G401.6 (cell line): Measurements from ENCODE around the gene FOXP1.

Experiments
- FAIRE-seq: peaks from 2 replicates; lab custom pipeline; 2012; peaks lifted over from hg19 to GRCh38; lab: Jason Lieb, UNC

The FOXP1 gene

DNA sequence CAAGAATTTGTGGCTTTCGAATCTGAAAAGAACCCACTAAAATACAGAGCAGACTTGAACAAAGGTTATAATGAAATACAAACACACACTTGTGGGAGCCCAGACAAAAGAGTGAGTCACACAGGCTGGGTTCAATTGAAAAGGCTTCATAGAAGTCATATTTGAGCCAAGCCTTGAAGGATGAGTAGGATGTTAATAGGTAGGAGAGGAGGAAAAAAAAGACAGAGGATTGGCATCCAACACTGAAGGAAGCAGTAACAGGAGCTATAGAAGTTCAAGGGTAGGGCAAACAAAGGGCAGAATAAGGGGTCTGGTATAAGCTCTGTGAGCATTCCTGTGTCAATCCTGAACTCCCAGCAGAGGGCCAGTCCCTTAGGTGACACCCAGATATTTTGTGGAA is 325.4 kb downstream of the FOXP1 start:
- no peak for FAIRE-seq

DNA sequence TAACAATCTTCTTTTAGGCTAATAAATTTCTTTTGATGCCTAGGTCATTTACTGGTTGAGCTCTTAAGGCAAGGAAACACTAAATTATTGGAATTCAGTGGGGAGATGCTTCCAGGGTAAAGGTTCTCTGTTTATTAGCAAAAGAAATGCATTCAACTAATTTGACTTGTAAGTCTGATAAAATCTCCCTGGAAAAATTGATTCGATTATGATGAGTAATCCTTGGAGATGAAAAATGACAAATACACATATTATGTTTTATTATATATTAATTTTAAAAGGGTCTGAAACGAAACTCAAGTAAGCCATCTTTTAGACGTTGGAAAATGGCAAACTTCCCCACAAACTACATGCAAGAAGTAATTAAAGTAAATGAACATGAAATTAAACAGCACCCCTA is 328.0 kb downstream of the FOXP1 start:
- FAIRE-seq, result no peak

DNA sequence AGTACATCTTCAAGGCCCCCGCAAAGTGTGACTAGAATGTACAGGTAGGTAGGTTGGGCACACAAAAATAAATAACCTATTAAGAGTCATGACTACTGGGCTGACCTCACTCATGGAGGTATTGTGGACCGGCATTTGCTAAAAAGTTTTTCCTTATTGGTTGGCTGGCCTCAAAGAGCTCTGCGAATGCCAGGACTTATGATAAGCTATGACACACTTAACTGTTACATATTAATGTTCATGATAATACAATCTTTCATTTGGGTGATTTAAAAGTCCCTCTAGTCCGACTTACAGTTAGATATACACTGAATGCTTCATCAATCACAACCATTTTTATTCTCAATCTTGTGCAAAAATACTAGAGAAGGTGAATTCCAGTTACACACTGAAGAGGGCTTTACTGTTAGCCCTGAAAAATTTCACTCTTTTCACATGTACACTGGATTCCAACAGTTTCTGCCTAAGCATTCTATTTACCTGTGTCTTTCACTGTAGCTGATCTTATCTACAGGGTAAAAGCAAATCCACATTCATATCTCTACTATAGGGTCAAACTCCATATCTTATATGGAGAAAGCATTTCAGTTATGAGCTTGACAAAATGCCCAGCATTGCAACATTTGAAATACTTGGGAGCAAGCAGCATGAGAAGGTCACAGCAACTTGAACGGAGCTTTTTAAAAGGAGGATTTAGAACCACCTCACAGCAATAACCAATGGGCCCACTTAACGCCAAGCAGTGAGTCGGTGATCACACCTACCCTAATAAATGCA is 329.1 kb downstream of the FOXP1 start:
- no peak for FAIRE-seq

DNA sequence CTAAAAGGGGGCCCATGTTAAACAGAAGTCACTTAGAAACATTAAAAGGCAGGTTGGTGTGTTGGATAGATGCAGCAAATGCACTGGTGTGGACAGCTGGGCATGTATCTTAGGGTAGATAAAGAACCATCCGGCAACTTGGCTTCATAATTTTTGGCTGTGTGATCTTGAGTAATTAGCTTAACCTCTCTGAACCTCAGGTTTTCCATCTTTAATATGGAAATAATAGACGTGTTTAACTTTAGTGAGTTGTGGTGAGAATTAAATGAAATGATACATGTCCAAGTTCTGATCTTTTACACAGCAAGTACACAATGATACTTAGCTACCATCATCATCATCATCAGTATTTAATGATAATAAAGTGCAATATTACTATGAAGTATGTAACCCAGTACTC is 330.4 kb downstream of the FOXP1 start:
- no peak for FAIRE-seq

DNA sequence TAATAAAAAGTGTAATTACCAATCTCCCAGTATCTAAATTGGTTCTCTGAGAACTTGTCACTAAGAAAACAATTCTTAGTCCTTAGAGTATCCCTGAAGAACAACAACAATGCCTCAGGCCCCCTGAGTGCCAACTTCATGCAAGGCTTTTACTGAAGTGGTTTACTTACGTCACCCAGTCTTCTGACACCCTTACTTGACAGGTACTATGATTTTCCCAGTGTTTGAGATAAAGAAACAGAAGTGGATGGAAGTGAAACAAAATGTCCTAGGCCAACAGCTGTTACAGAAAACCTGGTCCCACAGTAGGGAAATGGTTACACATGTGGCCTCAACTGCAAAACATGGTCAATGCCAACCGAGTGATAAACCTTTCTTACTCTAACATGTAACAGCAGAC is 331.1 kb downstream of the FOXP1 start:
- no peak for FAIRE-seq

DNA sequence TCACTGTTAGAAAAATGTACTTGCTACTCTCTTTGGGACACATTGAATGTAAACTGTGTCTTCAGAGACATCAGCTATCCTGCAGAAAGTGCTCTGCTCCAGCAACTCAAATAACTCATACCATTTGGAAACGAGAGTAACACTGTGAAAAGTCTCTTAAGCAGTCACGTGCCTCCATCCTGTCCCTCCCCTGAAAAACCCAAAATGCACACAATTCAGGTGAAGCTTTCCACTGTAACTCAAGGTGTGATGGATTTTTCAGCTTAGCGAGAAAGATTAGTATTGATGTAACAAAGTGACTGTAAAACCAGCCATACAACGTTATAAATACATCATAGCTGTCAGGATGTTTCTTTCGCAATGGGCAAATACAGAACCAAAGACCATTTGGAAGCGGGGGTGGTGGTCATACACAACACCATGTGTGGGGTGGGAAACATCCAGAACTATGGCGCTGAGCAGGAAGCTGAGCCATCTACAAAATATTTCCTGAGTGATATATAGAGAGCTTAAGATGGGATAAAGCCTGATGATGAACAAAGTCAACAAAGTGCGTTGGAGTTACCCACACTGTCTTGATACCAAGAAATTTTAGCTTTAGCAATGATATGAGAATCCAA is 332.3 kb downstream of the FOXP1 start:
- no peak for FAIRE-seq

DNA sequence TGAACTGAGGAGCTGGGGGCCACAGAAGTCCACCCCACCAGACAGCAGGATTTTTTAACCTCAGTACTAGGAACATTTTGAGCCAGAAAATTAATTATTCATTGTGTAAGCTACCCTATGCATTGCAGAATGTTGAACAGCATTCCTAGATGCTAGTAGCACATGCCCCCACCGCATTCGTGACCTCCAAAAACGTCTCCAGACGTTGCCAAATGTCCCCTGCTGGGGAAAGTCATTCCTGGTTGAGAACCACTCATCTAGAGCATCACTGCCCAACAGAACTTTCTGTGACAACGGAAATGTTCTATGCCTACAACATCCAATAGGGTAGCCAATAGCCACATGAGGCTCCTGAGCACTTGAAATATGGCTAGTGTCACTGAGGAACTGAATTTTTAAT is 333.5 kb downstream of the FOXP1 start:
- FAIRE-seq, result no peak

DNA sequence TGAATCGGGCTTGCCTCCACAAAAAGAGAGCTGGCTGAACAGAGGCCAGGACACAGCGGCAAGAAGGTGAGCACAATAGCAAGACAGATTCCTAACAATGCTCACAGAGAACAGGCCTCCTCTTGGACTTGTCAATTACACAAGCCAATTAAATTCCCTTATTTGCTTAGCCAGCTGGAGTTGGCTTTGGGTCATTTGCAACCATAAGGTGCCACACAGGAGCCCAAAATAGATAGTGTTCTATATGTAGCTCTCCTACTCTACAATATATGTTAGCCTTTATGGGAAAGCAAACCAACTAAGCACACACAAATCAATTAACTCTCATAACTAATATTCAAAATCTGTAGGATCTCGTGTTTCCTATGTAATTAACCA is 335.6 kb downstream of the FOXP1 start:
- FAIRE-seq, result no peak

DNA sequence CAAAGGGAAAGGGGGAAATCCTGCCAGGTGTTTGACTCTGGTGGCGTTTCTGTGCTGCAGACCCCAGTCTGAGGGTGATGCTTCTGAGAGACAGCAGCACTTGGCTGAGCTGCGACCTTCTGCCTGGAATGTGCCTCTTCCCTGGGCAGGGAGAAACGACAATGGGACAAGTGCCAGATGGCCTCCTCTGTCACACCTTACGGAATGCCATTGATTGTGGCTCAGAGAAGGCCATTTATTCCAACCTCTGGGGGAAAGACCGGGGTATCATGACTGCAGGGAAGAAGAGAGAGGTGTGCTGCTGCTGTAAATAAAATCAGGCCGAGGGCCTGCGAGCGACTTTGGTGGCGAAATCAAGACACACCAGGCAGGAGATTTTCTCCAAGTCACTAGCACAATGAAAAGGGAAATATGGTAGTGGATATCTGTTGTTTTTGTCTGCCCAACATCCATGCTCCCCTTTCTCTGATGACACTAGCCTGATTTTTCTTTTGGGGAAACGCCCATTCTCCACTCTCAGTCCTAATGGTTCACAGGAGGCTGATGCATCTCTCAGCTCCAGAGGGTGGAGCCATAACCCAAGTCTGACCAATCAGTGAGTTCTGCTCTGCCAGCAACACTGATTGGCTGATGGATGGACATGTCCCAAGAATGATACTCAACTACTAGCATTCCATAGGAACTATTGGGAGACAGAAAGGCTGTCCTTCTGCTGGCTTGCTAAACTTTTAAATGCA is 336.1 kb downstream of the FOXP1 start:
- no peak for FAIRE-seq

DNA sequence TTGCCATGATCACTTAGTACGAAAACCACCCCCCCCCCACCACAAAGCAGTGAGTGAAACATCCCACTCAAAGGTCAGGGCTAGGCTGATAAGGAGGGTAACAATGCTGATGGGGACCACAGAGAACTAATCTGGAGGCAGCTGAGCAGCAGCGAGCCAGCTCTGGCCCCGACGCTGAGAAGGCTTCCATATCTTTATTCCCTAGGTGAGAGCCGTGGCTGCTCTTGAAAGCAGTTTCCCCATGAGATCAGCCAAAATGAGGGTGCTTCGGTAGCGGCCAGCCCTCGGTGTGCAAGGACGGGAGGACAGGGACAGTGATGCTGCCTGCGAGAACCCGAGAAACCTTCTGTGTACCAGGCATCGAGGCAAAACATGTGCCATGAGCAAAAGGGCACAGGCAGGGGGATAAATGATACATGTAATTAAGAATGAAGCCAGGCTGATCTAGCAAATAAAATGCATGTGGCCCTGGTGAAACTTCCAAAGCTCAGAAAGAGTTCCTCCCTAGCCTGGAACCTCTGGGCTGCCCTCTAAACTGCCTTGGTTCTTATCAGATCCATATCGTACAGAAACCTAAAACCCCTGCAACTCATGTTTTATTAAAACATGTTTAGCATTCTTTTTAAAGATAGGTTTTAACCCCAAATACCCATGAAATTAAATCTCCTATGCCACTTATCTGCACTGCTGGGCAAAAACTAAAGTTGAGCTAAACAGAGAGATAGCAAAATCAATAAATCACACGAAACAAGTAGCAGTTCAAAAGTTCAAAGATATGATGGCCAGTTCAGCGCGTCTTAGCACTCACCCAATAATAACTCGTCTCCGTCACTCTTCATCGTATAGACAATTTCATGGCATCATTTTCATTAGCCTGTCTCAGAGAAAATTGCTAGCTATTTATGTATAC is 337.3 kb downstream of the FOXP1 start:
- FAIRE-seq, result no peak

DNA sequence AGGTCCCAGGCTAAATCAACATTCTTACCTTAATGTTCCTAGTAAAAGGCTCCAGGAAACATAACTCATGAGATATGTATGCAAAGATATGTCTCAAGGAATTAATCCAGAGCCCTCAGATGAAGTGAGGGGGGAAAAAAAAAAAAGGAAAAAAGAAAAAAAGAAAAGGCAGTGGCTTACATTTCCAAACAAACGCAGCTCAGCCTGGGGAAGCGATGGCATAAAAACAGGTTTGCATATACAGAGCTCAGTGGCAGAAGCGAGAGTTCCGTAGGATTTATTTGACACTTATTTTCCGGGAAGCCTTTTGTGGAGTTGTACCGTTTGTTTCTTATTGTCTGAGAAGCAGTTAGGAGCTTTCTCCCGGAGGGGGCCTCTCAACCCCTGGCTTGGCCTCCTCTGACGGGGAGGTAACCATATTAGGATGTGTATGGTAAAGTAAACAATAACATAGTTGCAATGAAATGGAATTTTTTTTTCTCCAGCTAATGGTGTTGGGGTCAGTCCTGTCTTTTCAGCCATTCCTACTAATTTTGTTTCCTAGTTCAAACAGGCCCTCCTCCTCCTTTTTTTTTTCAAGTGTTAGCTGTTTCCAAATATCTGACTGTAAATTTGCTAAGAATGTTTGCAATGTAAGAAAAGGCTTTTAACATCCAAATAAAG is 338.6 kb downstream of the FOXP1 start:
- no peak for FAIRE-seq

DNA sequence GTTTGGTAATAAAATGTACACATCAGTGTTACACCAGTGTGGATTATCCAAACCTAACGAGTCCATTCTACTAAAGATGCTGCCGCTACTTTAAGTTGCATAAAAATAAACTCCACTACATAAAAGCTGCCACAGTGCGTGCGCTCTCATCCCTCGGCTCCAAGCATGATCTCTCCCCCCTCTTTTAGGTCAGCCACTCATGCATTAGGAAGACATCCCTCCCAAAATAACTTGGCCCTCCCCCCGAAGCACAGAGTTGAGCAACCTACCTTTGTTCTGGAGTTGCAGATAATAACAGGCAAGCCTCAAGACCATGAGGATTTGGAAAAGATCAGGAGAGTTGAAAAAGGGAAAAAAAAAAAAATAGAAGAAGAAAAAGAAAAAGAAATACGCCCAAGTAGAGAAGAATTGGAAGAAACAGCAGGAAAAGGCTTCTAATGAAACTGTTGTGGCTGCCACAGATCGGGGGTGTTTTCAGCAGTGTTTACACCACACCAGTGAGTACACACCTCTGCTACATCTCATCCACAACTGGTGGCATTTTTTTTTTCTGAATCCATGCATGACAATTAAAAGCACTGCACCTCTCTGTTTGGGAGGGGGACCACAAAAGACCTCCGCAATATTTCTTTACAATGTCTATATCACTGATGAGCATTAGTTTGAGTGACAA is 339.2 kb downstream of the FOXP1 start:
- no peak for FAIRE-seq

DNA sequence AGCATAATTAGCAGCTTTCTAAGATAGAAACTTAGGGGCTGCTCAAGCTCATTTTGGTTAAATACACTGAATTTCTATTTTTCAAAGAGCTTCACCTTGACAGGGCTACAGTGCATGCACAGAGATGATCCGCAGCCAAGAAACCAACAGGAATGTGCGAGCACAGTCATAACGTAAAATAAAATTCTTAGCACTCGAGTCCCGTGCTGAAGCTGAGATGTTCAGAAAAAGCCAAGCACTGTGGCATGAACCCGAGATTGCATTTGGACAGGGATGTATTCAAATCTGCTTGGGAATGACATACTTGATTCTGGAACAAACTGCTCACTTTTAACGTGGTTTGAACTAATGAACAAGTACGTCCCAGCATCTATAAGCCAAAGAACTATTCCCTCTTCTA is 340.3 kb downstream of the FOXP1 start:
- FAIRE-seq, result no peak

DNA sequence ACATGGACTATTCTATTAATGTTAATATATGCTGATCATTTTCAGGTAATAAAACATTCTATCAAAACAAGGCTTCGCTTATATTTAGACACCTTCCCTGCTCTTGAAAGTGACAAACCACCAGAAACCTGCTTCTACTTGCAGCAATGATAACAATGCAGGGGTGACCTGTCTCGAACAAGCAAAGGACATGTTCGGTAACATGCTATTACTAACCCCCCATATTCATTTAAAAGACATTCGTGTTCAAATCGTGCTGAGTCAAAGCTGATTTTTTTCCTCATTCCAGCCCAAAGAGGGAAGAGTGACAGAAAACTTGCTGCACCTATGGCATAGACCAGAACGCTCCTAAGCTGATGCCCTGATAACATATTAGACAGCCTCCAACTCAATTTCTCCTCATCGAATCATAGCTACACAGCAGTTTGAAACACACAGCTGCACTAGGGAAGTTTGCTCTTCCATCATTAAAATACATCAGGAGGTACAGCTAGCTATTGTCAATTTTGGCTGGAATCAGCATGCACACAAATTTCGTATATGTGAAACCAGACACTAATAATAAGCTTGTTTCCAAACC is 341.5 kb downstream of the FOXP1 start:
- FAIRE-seq, result no peak

DNA sequence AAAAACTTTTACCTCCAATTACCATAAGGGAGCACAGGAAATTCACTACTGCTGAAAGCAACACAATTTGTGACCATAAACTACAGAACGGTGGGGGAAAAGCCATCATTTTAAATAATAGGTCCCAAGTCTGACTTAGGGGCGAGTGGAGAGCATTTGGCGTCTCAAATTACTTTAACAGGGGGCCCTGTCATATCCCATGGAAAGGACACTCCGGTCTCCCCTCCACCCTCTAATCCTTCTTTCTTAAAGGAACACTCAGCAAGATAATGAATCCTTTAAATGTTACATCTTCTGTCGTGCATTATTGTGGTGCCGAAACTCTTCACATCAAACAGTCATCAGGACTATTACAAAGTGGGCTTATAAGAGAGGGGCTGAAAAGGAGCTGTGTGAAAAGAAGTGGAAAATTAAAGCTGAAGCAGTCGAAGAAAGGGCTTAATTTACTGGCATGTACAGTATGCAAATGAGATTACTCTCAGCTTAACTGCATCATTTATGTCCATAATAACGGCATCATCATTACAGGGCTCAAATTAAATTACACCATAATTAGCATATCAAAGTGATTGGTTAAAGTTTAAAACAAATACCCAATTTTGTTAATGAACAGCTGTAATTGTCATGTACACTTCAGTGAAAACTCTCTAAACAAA is 342.2 kb downstream of the FOXP1 start:
- no peak for FAIRE-seq

DNA sequence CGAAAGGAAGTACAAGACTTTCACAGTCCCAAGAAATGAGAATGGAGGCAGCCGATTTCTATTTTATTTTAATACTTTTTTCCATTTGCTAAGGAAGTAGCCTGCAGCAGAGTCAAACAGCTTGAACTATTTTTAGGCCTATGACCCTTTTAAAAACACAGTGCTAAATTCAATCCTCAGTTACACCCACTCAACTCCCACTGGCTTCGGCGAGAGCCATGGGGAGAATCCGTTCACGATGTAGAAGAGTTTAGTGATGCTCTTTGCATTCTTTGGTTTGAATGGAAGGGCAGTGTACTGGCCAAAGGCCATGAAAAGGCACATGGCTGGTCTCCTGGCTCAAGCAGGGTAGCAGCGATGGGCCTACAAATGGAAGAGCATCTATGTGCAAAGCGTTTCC is 343.5 kb downstream of the FOXP1 start:
- no peak for FAIRE-seq

DNA sequence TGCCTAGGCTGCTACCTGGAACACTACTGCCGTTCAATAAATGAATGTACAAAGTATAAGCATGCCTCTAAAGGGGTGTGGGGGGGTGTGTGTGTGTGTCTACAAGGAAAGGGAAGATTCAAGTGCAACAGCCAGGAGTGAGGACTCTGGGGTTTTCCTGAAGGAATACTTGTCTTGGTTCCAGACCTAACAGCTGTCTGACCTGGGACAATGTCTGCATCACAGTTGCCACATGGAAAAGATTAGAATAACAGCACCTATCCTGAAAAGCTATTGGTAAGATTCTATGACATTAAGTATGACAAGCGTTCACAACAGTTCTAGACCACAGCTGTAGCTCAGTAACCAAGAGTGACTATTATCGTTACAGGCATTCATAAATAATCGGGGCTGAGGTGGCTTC is 345.2 kb downstream of the FOXP1 start:
- FAIRE-seq, result no peak

DNA sequence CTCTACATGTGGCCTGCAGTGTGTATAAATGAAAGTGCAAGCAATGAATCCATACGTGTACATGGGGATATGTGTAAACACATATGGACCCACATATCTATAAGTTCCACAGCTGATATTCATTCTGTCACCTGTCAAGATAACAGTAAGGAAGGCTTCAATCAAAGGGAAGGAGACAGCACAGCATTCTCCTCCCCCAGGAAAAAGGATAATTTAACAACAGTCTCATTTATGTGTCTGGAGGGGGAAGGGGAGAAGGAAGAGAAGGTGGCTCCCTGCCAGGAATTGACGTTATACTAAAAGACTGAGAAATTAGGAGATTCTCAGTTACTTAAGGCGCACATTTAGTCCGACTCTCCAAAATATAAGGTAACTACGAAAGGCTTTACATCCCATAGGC is 345.9 kb downstream of the FOXP1 start:
- FAIRE-seq, result no peak

DNA sequence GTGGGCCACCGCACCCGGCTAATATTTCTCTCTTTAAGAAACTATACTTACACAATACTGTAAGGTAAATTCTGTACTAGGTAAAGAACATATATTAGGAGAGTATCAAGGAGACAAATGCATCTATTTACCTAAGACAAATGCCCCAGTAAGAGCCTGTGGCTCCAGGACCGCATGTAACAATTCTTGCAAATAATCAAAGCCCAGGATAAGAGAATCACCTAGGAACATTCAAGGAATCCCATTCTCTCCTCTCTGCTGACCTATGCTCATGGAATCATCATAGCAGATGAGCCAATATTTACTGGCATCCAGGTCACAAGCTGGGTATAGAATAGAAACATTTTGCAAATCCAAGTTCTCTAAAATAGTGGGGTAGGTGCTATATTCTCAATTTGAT is 347.7 kb downstream of the FOXP1 start:
- FAIRE-seq, result no peak

DNA sequence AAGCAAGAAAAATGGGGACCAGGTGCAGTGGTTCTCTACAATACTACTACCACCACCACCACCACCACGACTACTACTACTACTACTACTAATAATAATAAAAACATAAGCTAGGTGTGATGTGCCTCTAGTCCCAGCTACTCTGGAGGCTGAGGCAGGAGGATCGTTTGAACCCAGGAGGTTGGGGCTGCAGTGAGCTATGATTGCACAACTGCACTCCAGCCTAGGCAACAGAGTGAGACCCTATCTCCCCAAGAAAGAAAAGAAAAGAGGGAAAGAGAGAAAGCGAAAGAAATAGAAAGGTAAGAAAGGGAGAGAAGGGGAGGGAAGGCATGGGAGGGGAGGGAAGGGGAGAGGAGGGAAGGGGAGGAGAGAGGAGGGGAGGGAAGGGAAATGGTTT is 350.6 kb downstream of the FOXP1 start:
- no peak for FAIRE-seq
